Upper lobe of right lung (tissue), 1 donor: ENCODE measurements around the gene MMP8. TPM values are rescaled to one million over a fixed set of nuclear protein-coding genes. Genes with fewer than 3 reads are reported as not detected.

Source experiments
- ATAC-seq: fragments of 200-7000 bp; cut with Tn5 transposase; one replicate; pipeline ENCODE4 v1.9.1; 2020; ENCODE audit warnings: mild to moderate bottlenecking, moderate library complexity
- DNase-seq: peaks from one replicate; pipeline ENCODE4 v3.0.0-alpha.2; 2020
- H3K27ac ChIP-seq: fragments of 200-600 bp; one replicate; pipeline ENCODE4 v1.8.0; 2022
- H3K27me3 ChIP-seq: fragments of 200-600 bp; one replicate; pipeline ENCODE4 v1.8.0; 2022; ENCODE audit warnings: mild to moderate bottlenecking
- H3K36me3 ChIP-seq: fragments of 200-600 bp; one replicate; pipeline ENCODE4 v1.8.0; 2022
- H3K4me1 ChIP-seq: fragments of 200-600 bp; one replicate; pipeline ENCODE4 v1.8.0; 2022
- H3K4me3 ChIP-seq: fragments of 200-600 bp; one replicate; pipeline ENCODE4 v1.8.0; 2022; ENCODE audit warnings: mild to moderate bottlenecking
- H3K9me3 ChIP-seq: fragments of 200-600 bp; one replicate; pipeline ENCODE4 v1.8.0; 2022
- CTCF ChIP-seq: fragments of 200-600 bp; IDR thresholded peaks from one replicate; pipeline ENCODE4 v1.8.0; 2022; ENCODE audit warnings: antibody characterized with exemption
- intact Hi-C: fragments of 100-400 bp; cut with DNase I; formaldehyde crosslinking; loops from one replicate; pipeline ENCODE4 v1.11.0; 2022
- total RNA-seq: library from RNA; stranded (reverse); fragmentation: NEBNext Ultra II Directional; extraction: Animal tissue kit (Norgen Biotek cat#: 25700); gene quantifications from one replicate; pipeline ENCODE4 v1.2.1, GENCODE V29; 2021
- donor health status: DM: no; HTN: yes; CAD: no; lungs with severe emphysema.

The MMP8 gene
- total RNA-seq, 1 donor from 2014 or later: not detected

- Histone ChIP-seq H3K9me3 (no peaks in the 10 kb centered on the region), H3K4me1 (no peaks in the 10 kb centered on the region), H3K27ac (no peak overlapping the region), H3K4me3 (no peak overlapping the region), H3K27me3 (no peaks in the 10 kb centered on the region), H3K36me3 (no peaks in the 10 kb centered on the region)
- DNase-seq (no peak), ATAC-seq (no peak)
- intact Hi-C loops: no loop called here
- no peak for TF ChIP-seq CTCF
Observed at GRCh38 chr11:102703826-102704493, 20.8 kb downstream of the MMP8 start.

- DNase-seq: no peak
- no peak for ATAC-seq
- no peaks in the 10 kb centered on the region for H3K36me3 ChIP-seq
- H3K4me3 ChIP-seq: no peak overlapping the region
- no peaks in the 10 kb centered on the region for H3K4me1 ChIP-seq
- TF ChIP-seq CTCF: no peak
- intact Hi-C loops: no loop called here
- H3K27me3 ChIP-seq: no peaks in the 10 kb centered on the region
- H3K27ac ChIP-seq: no peak overlapping the region
- H3K9me3 ChIP-seq: no peaks in the 10 kb centered on the region
Observed at GRCh38 chr11:102695201-102695600, 29.6 kb downstream of the MMP8 start.

- no peaks in the 10 kb centered on the region for H3K9me3 ChIP-seq
- TF ChIP-seq CTCF: no peak
- intact Hi-C loops: no loop called here
- H3K4me1 ChIP-seq: no peaks in the 10 kb centered on the region
- H3K27ac ChIP-seq: no peak overlapping the region
- ATAC-seq: peak; percentile 69
- no peaks in the 10 kb centered on the region for H3K36me3 ChIP-seq
- no peak overlapping the region for H3K4me3 ChIP-seq
- DNase-seq: no peak
- H3K27me3 ChIP-seq: no peaks in the 10 kb centered on the region
Observed at GRCh38 chr11:102685754-102686153, 39.0 kb downstream of the MMP8 start.

GRCh38 chr11:102685338-102685737 lies 39.4 kb downstream of the MMP8 start:
- ATAC-seq (no peak), DNase-seq (no peak)
- H3K9me3 ChIP-seq: no peaks in the 10 kb centered on the region
- no peaks in the 10 kb centered on the region for H3K4me1 ChIP-seq
- no peak overlapping the region for H3K4me3 ChIP-seq
- H3K27ac ChIP-seq: no peak overlapping the region
- H3K27me3 ChIP-seq: no peaks in the 10 kb centered on the region
- TF ChIP-seq CTCF: no peak
- intact Hi-C loops: no loop called here
- no peaks in the 10 kb centered on the region for H3K36me3 ChIP-seq

- DNase-seq (no peak), ATAC-seq (no peak)
- no peak for TF ChIP-seq CTCF
- H3K27ac ChIP-seq: no peak overlapping the region
- no peaks in the 10 kb centered on the region for H3K9me3 ChIP-seq
- no peak overlapping the region for H3K4me3 ChIP-seq
- H3K4me1 ChIP-seq: no peaks in the 10 kb centered on the region
- intact Hi-C loops: no loop called here
- H3K36me3 ChIP-seq: no peaks in the 10 kb centered on the region
- no peaks in the 10 kb centered on the region for H3K27me3 ChIP-seq
Observed at GRCh38 chr11:102683277-102683676, 41.5 kb downstream of the MMP8 start.

- no peak overlapping the region for H3K27ac ChIP-seq
- intact Hi-C loops: no loop called here
- H3K9me3 ChIP-seq: no peaks in the 10 kb centered on the region
- H3K36me3 ChIP-seq: no peaks in the 10 kb centered on the region
- no peak for TF ChIP-seq CTCF
- H3K27me3 ChIP-seq: no peaks in the 10 kb centered on the region
- H3K4me3 ChIP-seq: no peak overlapping the region
- no peaks in the 10 kb centered on the region for H3K4me1 ChIP-seq
- DNase-seq: no peak
- peak; percentile 82 for ATAC-seq
Observed at GRCh38 chr11:102680945-102681344, 43.8 kb downstream of the MMP8 start.
